SK-N-SH treated with all-trans-retinoic acid at 6 μM for 48 hours (cell line): ENCODE results near the gene FAM136A.

Source experiments
- ATAC-seq: fragments of 200-7000 bp; cut with Tn5 transposase; 3 replicates; pipeline ENCODE4 v1.9.1; 2020; ENCODE audit warnings: mild to moderate bottlenecking, moderate library complexity
- BACH2 ChIP-seq: fragments of 250-450 bp; sonication (Bioruptor Pico); IDR thresholded peaks from 2 replicates; pipeline ENCODE4 v1.9.0; 2021; ENCODE audit warnings: mild to moderate bottlenecking, borderline replicate concordance
- CSDC2 ChIP-seq: fragments of 250-450 bp; sonication (Bioruptor Pico); IDR thresholded peaks from 2 replicates; pipeline ENCODE4 v1.5.0; 2020; ENCODE audit warnings: mild to moderate bottlenecking, moderate library complexity
- ESRRG ChIP-seq: fragments of 250-450 bp; sonication (Bioruptor Pico); IDR thresholded peaks from 2 replicates; pipeline ENCODE4 v1.6.1; 2021; ENCODE audit warnings: mild to moderate bottlenecking
- GLIS3 ChIP-seq: fragments of 250-450 bp; sonication (Bioruptor Pico); IDR thresholded peaks from 2 replicates; pipeline ENCODE4 v1.5.0; 2020; ENCODE audit warnings: mild to moderate bottlenecking, moderate library complexity
- ISL1 ChIP-seq: fragments of 250-450 bp; sonication (Bioruptor Pico); IDR thresholded peaks from 2 replicates; pipeline ENCODE4 v2.1.2; 2022; ENCODE audit warnings: mild to moderate bottlenecking, moderate library complexity
- OSR1 ChIP-seq: fragments of 250-450 bp; sonication (Bioruptor Pico); IDR thresholded peaks from 2 replicates; pipeline ENCODE4 v1.8.0; 2022; ENCODE audit warnings: moderate library complexity, mild to moderate bottlenecking, inconsistent platforms
- PPARA ChIP-seq: fragments of 250-450 bp; sonication (Bioruptor Pico); IDR thresholded peaks from 2 replicates; pipeline ENCODE4 v1.5.0; 2020; ENCODE audit warnings: mild to moderate bottlenecking, borderline replicate concordance
- RARB ChIP-seq: fragments of 250-450 bp; sonication (Bioruptor Pico); IDR thresholded peaks from 2 replicates; pipeline ENCODE4 v1.8.0; 2021; ENCODE audit warnings: mild to moderate bottlenecking, moderate library complexity
- SNAI2 ChIP-seq: fragments of 250-450 bp; sonication (Bioruptor Pico); IDR thresholded peaks from 2 replicates; pipeline ENCODE4 v1.5.0; 2020; ENCODE audit warnings: mild to moderate bottlenecking, moderate library complexity
- TCF4 ChIP-seq: fragments of 250-450 bp; sonication (Bioruptor Pico); IDR thresholded peaks from 2 replicates; pipeline ENCODE4 v1.8.0; 2021; ENCODE audit warnings: mild to moderate bottlenecking, moderate library complexity, borderline replicate concordance
- ZC3H10 ChIP-seq: fragments of 250-450 bp; sonication (Bioruptor Pico); IDR thresholded peaks from 2 replicates; pipeline ENCODE4 v1.5.1; 2021; ENCODE audit warnings: mild to moderate bottlenecking, moderate library complexity
- ZFP3 ChIP-seq: fragments of 250-450 bp; sonication (Bioruptor Pico); IDR thresholded peaks from 2 replicates; pipeline ENCODE4 v1.5.0; 2020; ENCODE audit warnings: mild to moderate bottlenecking, moderate library complexity
- ZFP30 ChIP-seq: fragments of 450-650 bp; formaldehyde crosslinking; IDR thresholded peaks from 2 replicates; pipeline ENCODE4 v1.5.0; 2022; ENCODE audit warnings: mild to moderate bottlenecking, moderate library complexity
- ZNF565 ChIP-seq: fragments of 450-650 bp; formaldehyde crosslinking; conservative IDR thresholded peaks from 2 replicates; pipeline ENCODE4 v1.5.0; 2020; ENCODE audit warnings: low read depth, mild to moderate bottlenecking, moderate library complexity
- ZNF70 ChIP-seq: fragments of 450-650 bp; formaldehyde crosslinking; IDR thresholded peaks from 2 replicates; pipeline ENCODE4 v1.5.0; 2020; ENCODE audit warnings: mild to moderate bottlenecking, moderate library complexity
- ZNF8 ChIP-seq: fragments of 450-650 bp; formaldehyde crosslinking; IDR thresholded peaks from 2 replicates; pipeline ENCODE4 v1.5.0; 2020; ENCODE audit warnings: mild to moderate bottlenecking, moderate library complexity
- TF ChIP-seq, protein P1 (sequence below): fragments of 250-450 bp; sonication (Bioruptor Pico); IDR thresholded peaks from 2 replicates; pipeline ENCODE4 v1.5.0; 2020; ENCODE audit warnings: mild to moderate bottlenecking, moderate library complexity
- TF ChIP-seq, protein P2 (sequence below): fragments of 250-450 bp; sonication (Bioruptor Pico); IDR thresholded peaks from 2 replicates; pipeline ENCODE4 v1.8.0; 2020; ENCODE audit warnings: mild to moderate bottlenecking, moderate library complexity, borderline replicate concordance
- TF ChIP-seq, protein P3 (sequence below): fragments of 250-450 bp; sonication (Bioruptor Pico); IDR thresholded peaks from 2 replicates; pipeline ENCODE4 v1.5.1; 2021; ENCODE audit warnings: mild to moderate bottlenecking, moderate library complexity
- TF ChIP-seq, protein P4 (sequence below): fragments of 250-450 bp; sonication (Bioruptor Pico); IDR thresholded peaks from 2 replicates; pipeline ENCODE4 v1.5.1; 2020; ENCODE audit warnings: low read depth, mild to moderate bottlenecking, moderate library complexity

FAM136A gene

DNA sequence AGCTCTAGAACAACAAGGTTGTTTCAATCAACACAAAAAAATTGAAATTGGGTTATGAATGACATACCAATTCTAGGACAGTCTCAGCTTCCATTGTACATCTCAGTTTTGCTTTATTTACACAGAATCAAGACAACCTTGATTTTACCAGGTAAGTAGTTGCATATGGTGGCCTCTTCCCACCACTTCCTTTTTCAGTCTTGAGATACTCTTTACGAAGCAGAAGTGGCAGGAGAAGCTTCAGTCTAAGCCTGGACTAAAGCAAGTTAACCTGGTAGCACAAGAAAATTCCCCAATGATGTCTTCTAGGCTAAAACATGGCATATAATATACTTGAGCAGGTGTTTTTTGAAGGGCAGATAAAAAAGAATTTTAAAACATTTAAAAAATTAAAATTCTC is 10.7 kb upstream of the FAM136A start:
- TF ChIP-seq ZNF565 (CRISPR knock-in tag) (no peak), ZC3H10 (CRISPR knock-in tag) (no peak), ESRRG (CRISPR knock-in tag) (no peak), CSDC2 (no peak), BACH2 (CRISPR knock-in tag) (no peak), ZNF70 (CRISPR knock-in tag) (no peak), ZFP30 (CRISPR knock-in tag) (no peak), RARB (CRISPR knock-in tag) (no peak), OSR1 (CRISPR knock-in tag) (no peak), ZNF8 (CRISPR knock-in tag) (no peak)
- TF ChIP-seq, protein P1, sequence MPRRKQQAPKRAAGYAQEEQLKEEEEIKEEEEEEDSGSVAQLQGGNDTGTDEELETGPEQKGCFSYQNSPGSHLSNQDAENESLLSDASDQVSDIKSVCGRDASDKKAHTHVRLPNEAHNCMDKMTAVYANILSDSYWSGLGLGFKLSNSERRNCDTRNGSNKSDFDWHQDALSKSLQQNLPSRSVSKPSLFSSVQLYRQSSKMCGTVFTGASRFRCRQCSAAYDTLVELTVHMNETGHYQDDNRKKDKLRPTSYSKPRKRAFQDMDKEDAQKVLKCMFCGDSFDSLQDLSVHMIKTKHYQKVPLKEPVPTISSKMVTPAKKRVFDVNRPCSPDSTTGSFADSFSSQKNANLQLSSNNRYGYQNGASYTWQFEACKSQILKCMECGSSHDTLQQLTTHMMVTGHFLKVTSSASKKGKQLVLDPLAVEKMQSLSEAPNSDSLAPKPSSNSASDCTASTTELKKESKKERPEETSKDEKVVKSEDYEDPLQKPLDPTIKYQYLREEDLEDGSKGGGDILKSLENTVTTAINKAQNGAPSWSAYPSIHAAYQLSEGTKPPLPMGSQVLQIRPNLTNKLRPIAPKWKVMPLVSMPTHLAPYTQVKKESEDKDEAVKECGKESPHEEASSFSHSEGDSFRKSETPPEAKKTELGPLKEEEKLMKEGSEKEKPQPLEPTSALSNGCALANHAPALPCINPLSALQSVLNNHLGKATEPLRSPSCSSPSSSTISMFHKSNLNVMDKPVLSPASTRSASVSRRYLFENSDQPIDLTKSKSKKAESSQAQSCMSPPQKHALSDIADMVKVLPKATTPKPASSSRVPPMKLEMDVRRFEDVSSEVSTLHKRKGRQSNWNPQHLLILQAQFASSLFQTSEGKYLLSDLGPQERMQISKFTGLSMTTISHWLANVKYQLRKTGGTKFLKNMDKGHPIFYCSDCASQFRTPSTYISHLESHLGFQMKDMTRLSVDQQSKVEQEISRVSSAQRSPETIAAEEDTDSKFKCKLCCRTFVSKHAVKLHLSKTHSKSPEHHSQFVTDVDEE (CRISPR knock-in tag): no peak
- TF ChIP-seq, all 23 proteins: peak for 0
- ATAC-seq: no peak

DNA sequence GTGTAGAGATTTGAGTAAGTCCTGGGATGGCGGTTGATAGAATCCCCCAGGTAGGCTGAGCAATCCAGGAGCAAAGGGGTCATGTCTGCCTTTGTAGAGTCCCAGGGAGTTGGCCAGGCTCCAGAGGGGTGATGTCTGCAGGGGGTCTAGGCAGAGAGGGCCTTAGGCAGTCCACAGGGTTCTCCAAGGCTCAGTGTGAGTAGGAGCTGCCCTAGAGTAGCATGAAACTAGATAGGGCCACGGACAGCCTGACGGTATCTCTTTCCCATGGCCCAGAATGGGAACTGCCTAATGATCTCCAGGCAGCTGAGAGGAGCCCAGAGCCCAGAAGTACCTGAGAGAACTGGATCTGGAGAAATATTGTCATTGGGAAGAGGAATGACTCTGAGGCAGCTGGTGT is 9.0 kb upstream of the FAM136A start:
- TF ChIP-seq OSR1 (CRISPR knock-in tag) (no peak), SNAI2 (CRISPR knock-in tag) (no peak), TCF4 (CRISPR knock-in tag) (no peak), GLIS3 (CRISPR knock-in tag) (no peak), PPARA (CRISPR knock-in tag) (no peak), ISL1 (no peak), ZNF8 (CRISPR knock-in tag) (no peak), BACH2 (CRISPR knock-in tag) (no peak)
- TF ChIP-seq, protein P2, sequence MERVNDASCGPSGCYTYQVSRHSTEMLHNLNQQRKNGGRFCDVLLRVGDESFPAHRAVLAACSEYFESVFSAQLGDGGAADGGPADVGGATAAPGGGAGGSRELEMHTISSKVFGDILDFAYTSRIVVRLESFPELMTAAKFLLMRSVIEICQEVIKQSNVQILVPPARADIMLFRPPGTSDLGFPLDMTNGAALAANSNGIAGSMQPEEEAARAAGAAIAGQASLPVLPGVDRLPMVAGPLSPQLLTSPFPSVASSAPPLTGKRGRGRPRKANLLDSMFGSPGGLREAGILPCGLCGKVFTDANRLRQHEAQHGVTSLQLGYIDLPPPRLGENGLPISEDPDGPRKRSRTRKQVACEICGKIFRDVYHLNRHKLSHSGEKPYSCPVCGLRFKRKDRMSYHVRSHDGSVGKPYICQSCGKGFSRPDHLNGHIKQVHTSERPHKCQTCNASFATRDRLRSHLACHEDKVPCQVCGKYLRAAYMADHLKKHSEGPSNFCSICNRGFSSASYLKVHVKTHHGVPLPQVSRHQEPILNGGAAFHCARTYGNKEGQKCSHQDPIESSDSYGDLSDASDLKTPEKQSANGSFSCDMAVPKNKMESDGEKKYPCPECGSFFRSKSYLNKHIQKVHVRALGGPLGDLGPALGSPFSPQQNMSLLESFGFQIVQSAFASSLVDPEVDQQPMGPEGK: no peak
- TF ChIP-seq, protein P1 (CRISPR knock-in tag): no peak
- ATAC-seq: no peak

- TF ChIP-seq ISL1 (no peak), TCF4 (CRISPR knock-in tag) (no peak)
- TF ChIP-seq, protein P3, sequence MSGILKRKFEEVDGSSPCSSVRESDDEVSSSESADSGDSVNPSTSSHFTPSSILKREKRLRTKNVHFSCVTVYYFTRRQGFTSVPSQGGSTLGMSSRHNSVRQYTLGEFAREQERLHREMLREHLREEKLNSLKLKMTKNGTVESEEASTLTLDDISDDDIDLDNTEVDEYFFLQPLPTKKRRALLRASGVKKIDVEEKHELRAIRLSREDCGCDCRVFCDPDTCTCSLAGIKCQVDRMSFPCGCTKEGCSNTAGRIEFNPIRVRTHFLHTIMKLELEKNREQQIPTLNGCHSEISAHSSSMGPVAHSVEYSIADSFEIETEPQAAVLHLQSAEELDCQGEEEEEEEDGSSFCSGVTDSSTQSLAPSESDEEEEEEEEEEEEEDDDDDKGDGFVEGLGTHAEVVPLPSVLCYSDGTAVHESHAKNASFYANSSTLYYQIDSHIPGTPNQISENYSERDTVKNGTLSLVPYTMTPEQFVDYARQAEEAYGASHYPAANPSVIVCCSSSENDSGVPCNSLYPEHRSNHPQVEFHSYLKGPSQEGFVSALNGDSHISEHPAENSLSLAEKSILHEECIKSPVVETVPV (CRISPR knock-in tag): no peak
- ATAC-seq: no peak
Measured at GRCh38 chr2:70305531-70305930, 3.7 kb upstream of the FAM136A start.

DNA sequence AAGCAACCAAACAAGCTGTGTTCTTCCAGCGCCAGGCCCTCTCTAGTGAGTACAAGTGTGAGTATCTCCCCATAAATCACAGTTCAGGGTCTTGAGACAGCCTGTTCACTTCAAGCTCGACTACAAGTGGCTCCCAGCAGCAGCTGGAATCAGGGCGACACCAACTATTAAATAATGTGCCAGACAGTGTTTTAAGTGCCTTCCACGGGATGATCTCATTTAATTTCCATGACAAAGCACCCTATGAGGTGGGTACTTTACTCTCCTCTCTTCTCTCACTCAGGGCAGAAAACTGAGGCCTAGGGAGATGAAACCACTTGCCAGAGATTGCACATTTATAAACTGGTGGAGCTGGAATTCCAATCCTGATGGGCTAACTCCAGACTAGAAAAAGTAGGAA is 2.6 kb upstream of the FAM136A start:
- ATAC-seq: no peak
- TF ChIP-seq, protein P3 (CRISPR knock-in tag): no peak
- TF ChIP-seq ZFP3 (CRISPR knock-in tag) (no peak), ESRRG (CRISPR knock-in tag) (no peak), TCF4 (CRISPR knock-in tag) (no peak), ZNF70 (CRISPR knock-in tag) (no peak), PPARA (CRISPR knock-in tag) (no peak), BACH2 (CRISPR knock-in tag) (no peak), ZNF8 (CRISPR knock-in tag) (no peak), GLIS3 (CRISPR knock-in tag) (no peak), ZFP30 (CRISPR knock-in tag) (no peak), ISL1 (no peak), ZC3H10 (CRISPR knock-in tag) (no peak), SNAI2 (CRISPR knock-in tag) (no peak)
- TF ChIP-seq, protein P4, sequence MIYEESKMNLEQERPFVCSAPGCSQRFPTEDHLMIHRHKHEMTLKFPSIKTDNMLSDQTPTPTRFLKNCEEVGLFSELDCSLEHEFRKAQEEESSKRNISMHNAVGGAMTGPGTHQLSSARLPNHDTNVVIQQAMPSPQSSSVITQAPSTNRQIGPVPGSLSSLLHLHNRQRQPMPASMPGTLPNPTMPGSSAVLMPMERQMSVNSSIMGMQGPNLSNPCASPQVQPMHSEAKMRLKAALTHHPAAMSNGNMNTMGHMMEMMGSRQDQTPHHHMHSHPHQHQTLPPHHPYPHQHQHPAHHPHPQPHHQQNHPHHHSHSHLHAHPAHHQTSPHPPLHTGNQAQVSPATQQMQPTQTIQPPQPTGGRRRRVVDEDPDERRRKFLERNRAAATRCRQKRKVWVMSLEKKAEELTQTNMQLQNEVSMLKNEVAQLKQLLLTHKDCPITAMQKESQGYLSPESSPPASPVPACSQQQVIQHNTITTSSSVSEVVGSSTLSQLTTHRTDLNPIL (CRISPR knock-in tag): no peak
- TF ChIP-seq, all 23 proteins: peak for 0
